H9 (cell line): ENCODE data around the gene KLK3. TPM values are rescaled to one million over a fixed set of nuclear protein-coding genes. Genes with fewer than 3 reads are reported as not detected.
A peak's percentile ranks its signal among the peaks of the same experiment; 100 is the strongest.

Experiments used
- DNase-seq: peaks from one replicate; pipeline ENCODE4 v3.0.0-alpha.2; 2017
- H2AFZ ChIP-seq: one replicate; pipeline ENCODE4 v1.6.1; 2013; ENCODE audit warnings: mild to moderate bottlenecking, low read length, control low read depth, moderate library complexity
- H2AK5ac ChIP-seq: 2 replicates; pipeline ENCODE4 v1.6.1; 2013; ENCODE audit warnings: low read length, control low read depth, mixed read lengths; ENCODE audit not compliant: insufficient read length
- H2BK120ac ChIP-seq: one replicate; pipeline ENCODE4 v1.6.1; 2013; ENCODE audit warnings: low read depth, mild to moderate bottlenecking, low read length, control low read depth, inconsistent platforms; ENCODE audit not compliant: poor library complexity, severe bottlenecking
- H2BK12ac ChIP-seq: 2 replicates; pipeline ENCODE4 v1.6.1; 2013; ENCODE audit warnings: low read length, control low read depth, mixed read lengths, low read depth; ENCODE audit not compliant: insufficient read length
- H2BK15ac ChIP-seq: 2 replicates; pipeline ENCODE4 v1.6.1; 2013; ENCODE audit warnings: low read depth, low read length, control low read depth
- H2BK20ac ChIP-seq: one replicate; pipeline ENCODE4 v1.6.1; 2013; ENCODE audit warnings: low read depth, mild to moderate bottlenecking, low read length, control low read depth, inconsistent platforms; ENCODE audit not compliant: poor library complexity, severe bottlenecking
- H2BK5ac ChIP-seq: 2 replicates; pipeline ENCODE4 v1.6.1; 2013; ENCODE audit warnings: low read length, control low read depth, mixed read lengths; ENCODE audit not compliant: insufficient read length
- H3K14ac ChIP-seq: 2 replicates; pipeline ENCODE4 v1.6.1; 2013; ENCODE audit warnings: low read length, control low read depth; ENCODE audit not compliant: insufficient read depth
- H3K18ac ChIP-seq: 2 replicates; pipeline ENCODE4 v1.6.1; 2013; ENCODE audit warnings: low read depth, mild to moderate bottlenecking, mixed read lengths, low read length, control low read depth; ENCODE audit not compliant: insufficient read length
- H3K23ac ChIP-seq: 2 replicates; pipeline ENCODE4 v1.6.1; 2013; ENCODE audit warnings: low read length, control low read depth, mixed read lengths, low read depth; ENCODE audit not compliant: insufficient read length
- H3K23me2 ChIP-seq: 2 replicates; pipeline ENCODE4 v1.6.1; 2013; ENCODE audit warnings: low read depth, mild to moderate bottlenecking, mixed read lengths, low read length, control low read depth; ENCODE audit not compliant: insufficient read length, poor library complexity, severe bottlenecking
- H3K27ac ChIP-seq: 2 replicates; pipeline ENCODE4 v1.5.1; 2013; ENCODE audit warnings: low read length, control low read depth, mixed read lengths, low read depth; ENCODE audit not compliant: insufficient read length
- H3K27me3 ChIP-seq: 2 replicates; pipeline ENCODE4 v1.6.1; 2013; ENCODE audit warnings: low read length, control low read depth, inconsistent platforms; ENCODE audit not compliant: insufficient read depth
- H3K4ac ChIP-seq: 2 replicates; pipeline ENCODE4 v1.6.1; 2013; ENCODE audit warnings: low read depth, mild to moderate bottlenecking, control low read depth, inconsistent platforms, low read length, moderate library complexity
- H3K4me1 ChIP-seq: 2 replicates; pipeline ENCODE4 v1.6.1; 2013; ENCODE audit warnings: low read length, control low read depth, inconsistent platforms; ENCODE audit not compliant: insufficient read depth
- H3K4me2 ChIP-seq: 2 replicates; pipeline ENCODE4 v1.6.1; 2013; ENCODE audit warnings: low read length, control low read depth, mixed read lengths; ENCODE audit not compliant: insufficient read length, insufficient read depth
- H3K56ac ChIP-seq: 2 replicates; pipeline ENCODE4 v1.6.1; 2013; ENCODE audit warnings: low read depth, mild to moderate bottlenecking, mixed read lengths, low read length, control low read depth; ENCODE audit not compliant: insufficient read length
- H3K79me1 ChIP-seq: 2 replicates; pipeline ENCODE4 v1.6.1; 2013; ENCODE audit warnings: low read depth, mild to moderate bottlenecking, moderate library complexity, low read length, control low read depth, inconsistent platforms; ENCODE audit not compliant: insufficient read depth, poor library complexity, severe bottlenecking
- H3K79me2 ChIP-seq: 2 replicates; pipeline ENCODE4 v1.6.1; 2013; ENCODE audit warnings: low read length, control low read depth, inconsistent platforms; ENCODE audit not compliant: insufficient read depth
- H3K9ac ChIP-seq: 2 replicates; pipeline ENCODE4 v1.6.1; 2013; ENCODE audit warnings: low read length, control low read depth, mixed read lengths; ENCODE audit not compliant: insufficient read length; ENCODE audit errors: extremely low read depth
- H3K9me3 ChIP-seq: one replicate; pipeline ENCODE4 v1.6.1; 2013; ENCODE audit warnings: low read depth, low read length, inconsistent platforms; ENCODE audit not compliant: control insufficient read depth
- H3T11ph ChIP-seq: one replicate; pipeline ENCODE4 v1.6.1; 2013; ENCODE audit warnings: mild to moderate bottlenecking, low read length, control low read depth, inconsistent platforms
- H4K20me1 ChIP-seq: one replicate; pipeline ENCODE4 v1.6.1; 2013; ENCODE audit not compliant: control insufficient read depth, insufficient read length, insufficient read depth
- H4K5ac ChIP-seq: 2 replicates; pipeline ENCODE4 v1.6.1; 2013; ENCODE audit warnings: low read depth, mild to moderate bottlenecking, mixed read lengths, low read length, control low read depth; ENCODE audit not compliant: insufficient read length
- H4K8ac ChIP-seq: replicated peaks from 2 replicates; pipeline ENCODE4 v1.6.1; 2013; ENCODE audit warnings: low read length, control low read depth, mixed read lengths, low read depth; ENCODE audit not compliant: insufficient read length
- H4K91ac ChIP-seq: 2 replicates; pipeline ENCODE4 v1.6.1; 2013; ENCODE audit warnings: low read depth, mild to moderate bottlenecking, moderate library complexity, mixed read lengths, low read length, control low read depth; ENCODE audit not compliant: insufficient read length
- H3K27ac Mint-ChIP-seq, 3 experiments: 2 replicates in 2 of 3; 3 replicates in 1 of 3; pipeline ENCODE4 v1.8.0; 2020 to 2021; ENCODE audit warnings: mixed read lengths in 3 of 3, mild to moderate bottlenecking in 1 of 3, moderate library complexity in 1 of 3
- H3K27me3 Mint-ChIP-seq: 2 replicates; pipeline ENCODE4 v1.8.0; 2021; ENCODE audit warnings: low read depth, mild to moderate bottlenecking, moderate library complexity, mixed read lengths
- H3K36me3 Mint-ChIP-seq, 3 experiments: 2 replicates in 2 of 3; 3 replicates in 1 of 3; pipeline ENCODE4 v1.8.0; 2020 to 2021; ENCODE audit warnings: low read depth in 3 of 3, mixed read lengths in 3 of 3; ENCODE audit not compliant: insufficient read depth in 1 of 3
- H3K4me1 Mint-ChIP-seq, 2 experiments: 2 replicates each; pipeline ENCODE4 v1.8.0; 2020; ENCODE audit warnings: mixed read lengths in 2 of 2
- H3K4me3 Mint-ChIP-seq, 2 experiments: 2 replicates in 1 of 2; 3 replicates in 1 of 2; pipeline ENCODE4 v1.8.0; 2020 to 2021; ENCODE audit warnings: mild to moderate bottlenecking in 2 of 2, mixed read lengths in 2 of 2, moderate library complexity in 1 of 2
- H3K9me3 Mint-ChIP-seq, 2 experiments: 2 replicates in 1 of 2; 3 replicates in 1 of 2; pipeline ENCODE4 v1.8.0; 2020; ENCODE audit warnings: mild to moderate bottlenecking in 2 of 2, mixed read lengths in 2 of 2, moderate library complexity in 1 of 2
- CTCF ChIP-seq: fragments of 200-600 bp; sonication (generic); conservative IDR thresholded peaks from 3 replicates; pipeline ENCODE4 v1.8.0; 2021; ENCODE audit warnings: antibody characterized with exemption, mild to moderate bottlenecking
- WGBS: extraction: QIAGEN DNeasy Blood & Tissue Kit; methylation state at CpG from one replicate; pipeline ENCODE4 v1.1.7; 2013; ENCODE audit warnings: missing lambda C conversion rate, low lambda C conversion rate, mixed read lengths; ENCODE audit not compliant: insufficient read length; ENCODE audit errors: extremely low coverage; 5-methylcytosine and 5-hydroxymethylcytosine counted together
- total RNA-seq: library from RNA; stranded (reverse); gene quantifications from 2 replicates; pipeline ENCODE4 v1.2.1, GENCODE V29; 2021

KLK3 gene
- total RNA-seq, 1 experiment from 2014 or later: not detected

- no peaks in the 10 kb centered on the region for H3K36me3 Mint-ChIP-seq
- DNase-seq: no peak
Measured at GRCh38 chr19:50823389-50824042, 31.2 kb upstream of the KLK3 start, which contains the start of gene KLK1. TSS of gene KLK1 (minus strand) at chr19:50823787. CDS start at chr19:50823748, 39 bp downstream.

More at GRCh38 chr19:50823389-50824042, 31.2 kb upstream of the KLK3 start, which contains the start of gene KLK1:
- H3K79me2 ChIP-seq: no peaks in the 10 kb centered on the region
- H2AK5ac ChIP-seq: no peak within 1 kb of the TSS
- H3K18ac ChIP-seq: no peak within 1 kb of the TSS
- no peak within 1 kb of the TSS for H2BK5ac ChIP-seq
- no peak within 1 kb of the TSS for H3K9ac ChIP-seq
- no peak within 1 kb of the TSS for H3T11ph ChIP-seq
- H2BK15ac ChIP-seq: no peak within 1 kb of the TSS
- no peak within 1 kb of the TSS for H3K4ac ChIP-seq
- H3K79me1 ChIP-seq: no peaks in the 10 kb centered on the region
- no peak within 1 kb of the TSS for H4K8ac ChIP-seq
- Mint-ChIP-seq H3K9me3 (peaks cover 2 to 3% of the 10 kb centered on the region in 2 experiments; a peak in 2 of 5 replicates), H3K4me3 (peak within 1 kb of the TSS in 1 of 2 experiments; percentile 3; a peak in 1 of 5 replicates), H3K4me1 (peaks cover 27 to 32% of the 10 kb centered on the region in 2 experiments), H3K27me3 (peaks cover 88% of the 10 kb centered on the region), H3K27ac (no peak within 1 kb of the TSS; a peak in 1 of 7 replicates)
- no peak within 1 kb of the TSS for H3K23ac ChIP-seq
- no peak within 1 kb of the TSS for H2BK12ac ChIP-seq
- H3K9me3 ChIP-seq: no peaks in the 10 kb centered on the region
- H2BK120ac ChIP-seq: no peak within 1 kb of the TSS
- H3K23me2 ChIP-seq: peaks cover 8% of the 10 kb centered on the region
- H3K27me3 ChIP-seq: peaks cover 8% of the 10 kb centered on the region
- no peaks in the 10 kb centered on the region for H4K20me1 ChIP-seq
- H3K14ac ChIP-seq: no peak within 1 kb of the TSS
- H2BK20ac ChIP-seq: no peak within 1 kb of the TSS
- no peak within 1 kb of the TSS for H2AFZ ChIP-seq
- H3K27ac ChIP-seq: no peak within 1 kb of the TSS
- H3K4me1 ChIP-seq: peaks cover 5% of the 10 kb centered on the region; the same call in 1 of the 2 replicates
- WGBS: no CpG with 5 or more reads among the region's 14 CpGs
- H4K5ac ChIP-seq: no peak within 1 kb of the TSS
- no peak within 1 kb of the TSS for H3K4me2 ChIP-seq
- no peak for TF ChIP-seq CTCF
- no peak within 1 kb of the TSS for H4K91ac ChIP-seq
- no peak within 1 kb of the TSS for H3K56ac ChIP-seq
